Measurements from ENCODE around the gene DENND4C. TPM values are rescaled to one million over a fixed set of nuclear protein-coding genes. Genes with fewer than 3 reads are reported as not detected.
A peak's percentile ranks its signal among the peaks of the same experiment; 100 is the strongest.

The DENND4C gene
- total and polyA plus RNA-seq, 2 of the 4 experiments (the other 2 are of a cell fraction): 9.0 to 32.6 TPM

DNA sequence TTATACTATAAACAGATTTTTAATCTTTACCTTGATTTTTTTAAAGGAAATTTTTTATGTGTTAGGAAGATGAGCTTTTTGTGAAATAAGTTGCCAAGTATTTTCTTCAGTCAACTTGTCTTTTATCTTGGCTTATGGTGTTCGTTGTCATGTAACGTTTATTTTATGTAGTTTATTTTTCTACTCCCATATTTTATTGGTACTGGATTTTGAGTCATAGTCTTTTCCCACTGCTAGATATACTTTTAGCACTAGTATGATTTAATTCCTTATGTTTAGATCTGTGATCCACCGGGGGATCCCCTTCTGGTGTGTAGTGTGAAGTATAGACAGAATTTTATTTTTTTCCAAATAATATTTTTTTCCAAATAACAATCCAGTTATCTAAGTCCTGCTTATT lies 54.2 kb downstream of the DENND4C start:
- Histone ChIP-seq H2AK9ac (replicated peaks; ENCODE audit: low read depth, low read length, poor library complexity) (no peak overlapping the region), H3K27ac (ENCODE audit: insufficient read depth, low read length) (no peak overlapping the region), H2AK5ac (ENCODE audit: low read depth, low read length) (no peak overlapping the region), H3K9me3 (ENCODE audit: control insufficient read depth, insufficient read depth, low read length) (no peaks in the 10 kb centered on the region), H3K27me3 (ENCODE audit: control insufficient read depth, insufficient read depth, low read length) (no peaks in the 10 kb centered on the region), H2BK20ac (ENCODE audit: low read depth, low read length) (no peak overlapping the region), H4K20me1 (ENCODE audit: insufficient read depth, low read length) (0 out of 2 replicates have a peak, but pooled peaks cover 3% of the 10 kb centered on the region), H3K56ac (ENCODE audit: extremely low read depth, insufficient read depth, low read length) (no peak overlapping the region), H3K4ac (ENCODE audit: low read depth, low read length) (no peak overlapping the region), H3K4me3 (ENCODE audit: insufficient read depth, low read depth, low read length) (no peak overlapping the region), H4K8ac (ENCODE audit: low read depth in 2 of 2, low read length in 2 of 2) (no peak overlapping the region), H4K5ac (ENCODE audit: low read depth, low read length) (no peak overlapping the region), H3K4me2 (ENCODE audit: low read depth, low read length) (no peak overlapping the region), H3K18ac (ENCODE audit: low read depth, low read length) (no peak overlapping the region), H3K36me3 (ENCODE audit: control insufficient read depth, insufficient read depth, low read length) (0 out of 2 replicates have a peak, but pooled peaks cover 1% of the 10 kb centered on the region), H2BK120ac (ENCODE audit: low read depth, low read length) (no peak overlapping the region), H2AFZ (replicated peaks; ENCODE audit: low read length, poor library complexity) (no peak overlapping the region), H3K9me1 (ENCODE audit: insufficient read depth, low read length) (no peaks in the 10 kb centered on the region), H3K14ac (replicated peaks; ENCODE audit: low read depth, low read length) (no peak overlapping the region), H3K4me1 (ENCODE audit: control insufficient read depth, insufficient read depth, low read length) (no peaks in the 10 kb centered on the region), H4K91ac (ENCODE audit: insufficient read depth, low read depth, low read length) (no peak overlapping the region), H3K79me1 (ENCODE audit: low read depth in 1 of 2, low read length in 2 of 2) (peaks cover 14 to 24% of the 10 kb centered on the region in 2 experiments), H3K9ac (ENCODE audit: low read depth, low read length) (no peak overlapping the region), H2BK15ac (ENCODE audit: low read depth, low read length) (no peak overlapping the region), H3K23ac (ENCODE audit: low read depth, low read length) (no peak overlapping the region), H2BK5ac (ENCODE audit: low read depth, low read length, poor library complexity, severe bottlenecking) (no peak overlapping the region)
- DNase-seq (peak; percentile 15), ATAC-seq (ENCODE audit: low read depth) (no peak; the same call in 1 of the 2 replicates)
- TF ChIP-seq FOS (IDR thresholded peaks at IDR 0.05; ENCODE audit: low read depth, low read length) (no peak), POLR2A (IDR thresholded peaks at IDR 0.05; ENCODE audit: low read depth, low read length) (no peak), SMC3 (IDR thresholded peaks at IDR 0.05; ENCODE audit: low read depth, low read length) (no peak), CHD1 (IDR thresholded peaks at IDR 0.05; ENCODE audit: low read depth, low read length) (no peak), MXI1 (IDR thresholded peaks at IDR 0.05; ENCODE audit: borderline replicate concordance, low read depth, low read length) (no peak)
- dilution Hi-C loops (cut with HindIII; ENCODE audit: low sequenced_read_pairs, unreplicated experiment) (no loop called here), in situ Hi-C loops (cut with MboI; ENCODE audit: low sequenced_read_pairs) (no loop called here), intact Hi-C loops (cut with micrococcal nuclease) (loop anchor here (10.0 kb wide), 1 partner anchor 70 kb away; no protein-coding TSS in a partner anchor)
- POLR2A ChIA-PET (ENCODE audit: unreplicated experiment): no interaction called here
- WGBS, 2 experiments (ENCODE audit: extremely low coverage in 2 of 2, insufficient read length in 1 of 2): no CpG with 5 or more reads among the region's 3 CpGs
- BruUV-seq (replicated peaks): no TSS peak
- CTCF ChIA-PET: no interaction called here

Measured in IMR-90 (cell line).